DOHH2 (cell line): ENCODE measurements around the gene FAM90A26.
"Not testable (repeated sequence)": the region's sequence is repeated elsewhere in the genome, so short reads cannot be mapped to it uniquely, and the experiment has no call there.

Source experiments
- CTCF ChIP-seq: fragments of 200-600 bp; sonication (generic); IDR thresholded peaks from one replicate; pipeline ENCODE4 v1.5.1; 2014; ENCODE audit warnings: antibody characterized with exemption, mild to moderate bottlenecking, low read depth, low read length; ENCODE audit not compliant: poor library complexity, severe bottlenecking
- EZH2phosphoT487 ChIP-seq: fragments of 200-600 bp; sonication (generic); IDR thresholded peaks from 2 replicates; pipeline ENCODE4 v1.6.1; 2017; ENCODE audit warnings: borderline replicate concordance, mild to moderate bottlenecking, antibody characterized with exemption, low read length, moderate library complexity, mixed read lengths

- not testable (repeated sequence) for TF ChIP-seq CTCF, EZH2phosphoT487
Observed at GRCh38 chr4:9147368-9147767, 22.8 kb upstream of the FAM90A26 start.
